ENCODE data around the gene AMDHD2.

Gene AMDHD2

GRCh38 chr16:2472885-2473445 is 47.2 kb upstream of the AMDHD2 start:
- no peak overlapping the region for H3K4me3 ChIP-seq
- DNase-seq: no peak
- H3K27me3 ChIP-seq: peaks cover 6 to 56% of the 10 kb centered on the region in 2 donors
- no peaks in the 10 kb centered on the region for H3K9me3 ChIP-seq
- intact Hi-C loops (cut with DNase I; ENCODE audit: low total_unique reads): loop anchor here (10.0 kb wide), 1 partner anchor 128 kb away; the partner anchor contains the start of gene ABCA3
- H3K27ac ChIP-seq: no peak overlapping the region
- no peak for TF ChIP-seq CTCF (IDR thresholded peaks at IDR 0.05)
- H3K4me1 ChIP-seq: peaks cover 6 to 73% (median 54%) of the 10 kb centered on the region in 4 donors
- H3K36me3 ChIP-seq: no peaks in the 10 kb centered on the region

GRCh38 chr16:2473446-2473926 is 46.7 kb upstream of the AMDHD2 start:
- H3K36me3 ChIP-seq: no peaks in the 10 kb centered on the region
- peak overlapping the region; percentile 74 to 78 for H3K4me3 ChIP-seq
- peaks cover 6 to 68% (median 49%) of the 10 kb centered on the region in 4 donors for H3K4me1 ChIP-seq
- H3K27ac ChIP-seq: no peak overlapping the region
- no peak for TF ChIP-seq CTCF (IDR thresholded peaks at IDR 0.05)
- no peak for DNase-seq
- H3K9me3 ChIP-seq: no peaks in the 10 kb centered on the region
- peaks cover 6 to 51% of the 10 kb centered on the region in 2 donors for H3K27me3 ChIP-seq
- intact Hi-C loops (cut with DNase I; ENCODE audit: low total_unique reads): loop anchor here (10.0 kb wide), 1 partner anchor 129 kb away; the partner anchor contains the start of gene ABCA3

GRCh38 chr16:2473999-2474876 is 45.9 kb upstream of the AMDHD2 start:
- peaks cover 6 to 60% (median 41%) of the 10 kb centered on the region in 4 donors for H3K4me1 ChIP-seq
- peak in 1 of 2 experiments; percentile 24 for TF ChIP-seq CTCF (IDR thresholded peaks at IDR 0.05)
- no peaks in the 10 kb centered on the region for H3K36me3 ChIP-seq
- no peaks in the 10 kb centered on the region for H3K9me3 ChIP-seq
- intact Hi-C loops (cut with DNase I; ENCODE audit: low total_unique reads): loop anchor here (10.0 kb wide), 1 partner anchor 129 kb away; the partner anchor contains the start of gene ABCA3
- peak overlapping the region; percentile 76 to 84 for H3K27ac ChIP-seq
- H3K27me3 ChIP-seq: peaks cover 6 to 44% of the 10 kb centered on the region in 2 donors
- peak overlapping the region; percentile 74 to 78 for H3K4me3 ChIP-seq
- DNase-seq: no peak

GRCh38 chr16:2474877-2475412 is 45.2 kb upstream of the AMDHD2 start, which contains the start of gene TBC1D24:
TSS of gene TBC1D24 (plus strand) at chr16:2475127. CDS start at chr16:2496149, 21,022 bp downstream.
- Histone ChIP-seq H3K4me3 (peak within 1 kb of the TSS; percentile 74 to 78), H3K36me3 (no peaks in the 10 kb centered on the region), H3K4me1 (peaks cover 6 to 53% (median 38%) of the 10 kb centered on the region in 4 donors), H3K27ac (peak within 1 kb of the TSS; percentile 76 to 84), H3K9me3 (no peaks in the 10 kb centered on the region), H3K27me3 (peaks cover 6 to 37% of the 10 kb centered on the region in 2 donors)
- intact Hi-C loops (cut with DNase I; ENCODE audit: low total_unique reads): loop anchor here (10.0 kb wide), 1 partner anchor 130 kb away; the partner anchor contains the start of gene ABCA3
- peak; percentile 82 to 93 for DNase-seq
- TF ChIP-seq CTCF (IDR thresholded peaks at IDR 0.05): no peak
